Aorta (tissue), 5 donors: Measurements from ENCODE around the gene ASTN1. TPM values are rescaled to one million over a fixed set of nuclear protein-coding genes. Genes with fewer than 3 reads are reported as not detected.

Experiments used
- ATAC-seq: fragments of 200-7000 bp; cut with Tn5 transposase; one replicate; pipeline ENCODE4 v1.9.1; 2022; ENCODE audit warnings: moderate library complexity; ENCODE audit not compliant: low FRiP score
- DNase-seq, 2 donors: peaks; one replicate each; pipeline ENCODE4 v3.0.0-alpha.2; 2020
- H3K27ac ChIP-seq, 2 donors: one replicate each; pipeline ENCODE4 v1.5.1; 2013; ENCODE audit warnings: low read length in 2 of 2, mild to moderate bottlenecking in 2 of 2, moderate library complexity in 2 of 2, control low read depth in 1 of 2, inconsistent platforms in 1 of 2, low read depth in 1 of 2
- H3K27me3 ChIP-seq, 2 donors: one replicate each; pipeline ENCODE4 v1.6.1; 2013; ENCODE audit warnings: control low read depth in 1 of 2, low read length in 1 of 2, mild to moderate bottlenecking in 1 of 2, moderate library complexity in 1 of 2; ENCODE audit not compliant: insufficient read depth in 2 of 2, control insufficient read depth in 1 of 2
- H3K36me3 ChIP-seq, 2 donors: one replicate each; pipeline ENCODE4 v1.6.1; 2013; ENCODE audit warnings: control low read depth in 1 of 2, low read length in 1 of 2, mild to moderate bottlenecking in 1 of 2; ENCODE audit not compliant: insufficient read depth in 2 of 2, control insufficient read depth in 1 of 2
- H3K4me1 ChIP-seq, 2 donors: one replicate each; pipeline ENCODE4 v1.6.1; 2013; ENCODE audit warnings: low read length in 2 of 2, control low read depth in 1 of 2, mild to moderate bottlenecking in 1 of 2, moderate library complexity in 1 of 2; ENCODE audit not compliant: insufficient read depth in 2 of 2, control insufficient read depth in 1 of 2
- H3K4me3 ChIP-seq, 2 donors: one replicate each; pipeline ENCODE4 v1.5.1; 2013; ENCODE audit warnings: low read length in 2 of 2, control low read depth in 1 of 2, mild to moderate bottlenecking in 1 of 2
- H3K9me3 ChIP-seq: one replicate; pipeline ENCODE4 v1.6.1; 2013; ENCODE audit warnings: mild to moderate bottlenecking, low read length; ENCODE audit not compliant: control insufficient read depth
- WGBS, 2 donors: extraction: QIAGEN DNeasy Blood & Tissue Kit; methylation state at CpG; one replicate each; pipeline ENCODE4 v1.1.7; 2013; 5-methylcytosine and 5-hydroxymethylcytosine counted together
- intact Hi-C, 2 donors: fragments of 100-400 bp; cut with DNase I; formaldehyde crosslinking; loops; one replicate each; pipeline versions ENCODE4 v1.14.2 to v1.15.0; 2022
- polyA plus RNA-seq, 2 donors: library from polyadenylated mRNA; stranded (reverse); fragments of 200-250 nt; gene quantifications; one replicate each; pipeline ENCODE4 v1.2.3, GENCODE V29; 2013
- total RNA-seq, 2 donors: library from RNA; stranded (reverse); fragmentation: NEBNext Ultra II Directional; extraction: Animal tissue kit (Norgen Biotek cat#: 25700); gene quantifications; one replicate each; pipeline ENCODE4 v1.2.1, GENCODE V29; 2021
- donor health status: healthy with polysubstance abuse.
- donor health status: Bipolar disorder and iron deficiency.
- donor health status: DM: no; HTN: no; CAD: no.
- donor health status: DM: no; HTN: no; CAD: no.
- donor health status: DM: yes; HTN: yes; CAD: no.

ASTN1 gene
- total and polyA plus RNA-seq, 4 donors: 0.06 to 0.33 TPM; not detected in 2

GRCh38 chr1:176932114-176933104 is 232.1 kb downstream of the ASTN1 start:
- H3K4me1 ChIP-seq: peaks cover 3 to 10% of the 10 kb centered on the region in 2 donors
- ATAC-seq: no peak
- no peaks in the 10 kb centered on the region for H3K9me3 ChIP-seq
- no peak overlapping the region for H3K4me3 ChIP-seq
- no peaks in the 10 kb centered on the region for H3K27me3 ChIP-seq
- intact Hi-C loops: no loop called here
- DNase-seq: no peak
- H3K36me3 ChIP-seq: no peaks in the 10 kb centered on the region
- peak overlapping the region in 1 of 2 donors; percentile 82 for H3K27ac ChIP-seq
- WGBS, 2 donors: 21 to 22% methylated on average over 7 of the region's 7 CpGs

DNA sequence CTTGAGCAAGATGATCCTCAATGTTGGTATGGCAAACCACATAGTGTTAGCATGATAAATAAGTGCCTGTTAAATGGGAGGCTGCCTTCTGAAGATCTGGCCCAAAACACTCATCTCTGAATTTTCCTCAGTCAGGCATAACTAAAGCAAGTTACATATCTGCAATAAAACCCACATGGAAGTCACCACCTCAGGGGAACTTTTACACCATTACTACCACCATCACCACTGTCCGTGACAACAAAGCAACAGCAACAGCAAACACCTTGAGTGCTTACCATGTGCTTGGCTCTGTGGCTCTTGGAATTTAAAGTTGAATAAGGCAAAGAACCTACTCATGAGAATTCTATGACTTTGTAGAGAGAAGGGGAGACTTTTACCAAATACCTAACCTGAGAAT is 233.0 kb downstream of the ASTN1 start:
- Histone ChIP-seq H3K27me3 (no peaks in the 10 kb centered on the region), H3K9me3 (no peaks in the 10 kb centered on the region), H3K27ac (no peak overlapping the region), H3K4me1 (peaks cover 3 to 10% of the 10 kb centered on the region in 2 donors), H3K4me3 (no peak overlapping the region), H3K36me3 (no peaks in the 10 kb centered on the region)
- DNase-seq (no peak), ATAC-seq (no peak)
- intact Hi-C loops: no loop called here
- WGBS, 2 donors: 94 to 96% methylated on average over 1 of the region's 1 CpG

GRCh38 chr1:176926330-176927086 is 238.0 kb downstream of the ASTN1 start:
- Histone ChIP-seq H3K9me3 (no peaks in the 10 kb centered on the region), H3K4me1 (no peaks in the 10 kb centered on the region), H3K27ac (no peak overlapping the region), H3K27me3 (no peaks in the 10 kb centered on the region), H3K4me3 (no peak overlapping the region), H3K36me3 (no peaks in the 10 kb centered on the region)
- ATAC-seq: no peak
- WGBS, 2 donors: 82 to 83% methylated on average over 5 of the region's 5 CpGs
- intact Hi-C loops: no loop called here
- DNase-seq: no peak

GRCh38 chr1:176925223-176925622 is 239.3 kb downstream of the ASTN1 start:
- no peak overlapping the region for H3K27ac ChIP-seq
- no peaks in the 10 kb centered on the region for H3K4me1 ChIP-seq
- H3K27me3 ChIP-seq: no peaks in the 10 kb centered on the region
- no peaks in the 10 kb centered on the region for H3K9me3 ChIP-seq
- intact Hi-C loops: no loop called here
- H3K36me3 ChIP-seq: no peaks in the 10 kb centered on the region
- H3K4me3 ChIP-seq: no peak overlapping the region
- WGBS, 2 donors: 94 to 95% methylated on average over 5 of the region's 5 CpGs
- no peak for DNase-seq
- ATAC-seq: no peak

DNA sequence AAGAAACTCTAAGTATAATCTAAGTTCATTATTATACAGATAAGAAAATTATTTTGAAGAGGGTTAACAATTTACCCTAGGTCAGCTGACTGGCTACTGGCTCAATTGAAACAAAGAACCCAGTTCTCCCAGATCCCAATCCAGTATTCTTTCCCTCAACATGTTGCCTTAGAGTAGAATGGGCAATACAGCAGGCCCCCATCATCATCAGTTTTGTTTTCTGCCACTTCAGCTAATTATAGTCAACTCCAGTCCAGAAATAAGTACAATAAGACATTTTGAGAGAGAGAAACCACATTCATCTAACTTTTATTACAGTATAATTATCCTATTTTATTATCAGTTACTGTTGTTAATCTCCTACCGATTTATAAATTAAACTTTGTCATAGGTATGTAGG is 241.2 kb downstream of the ASTN1 start:
- no peak overlapping the region for H3K27ac ChIP-seq
- H3K4me1 ChIP-seq: no peaks in the 10 kb centered on the region
- intact Hi-C loops: no loop called here
- H3K36me3 ChIP-seq: no peaks in the 10 kb centered on the region
- H3K4me3 ChIP-seq: no peak overlapping the region
- no peaks in the 10 kb centered on the region for H3K9me3 ChIP-seq
- DNase-seq (no peak), ATAC-seq (no peak)
- 92 to 100% methylated on average over 1 of the region's 1 CpG for WGBS, 2 donors
- no peaks in the 10 kb centered on the region for H3K27me3 ChIP-seq

GRCh38 chr1:176919386-176920378 is 244.8 kb downstream of the ASTN1 start:
- intact Hi-C loops: no loop called here
- H3K4me3 ChIP-seq: no peak overlapping the region

GRCh38 chr1:176905648-176906047 is 258.9 kb downstream of the ASTN1 start:
- ATAC-seq (no peak), DNase-seq (no peak)
- intact Hi-C loops: no loop called here
- Histone ChIP-seq H3K4me3 (no peak overlapping the region), H3K27ac (no peak overlapping the region), H3K9me3 (peaks cover 1% of the 10 kb centered on the region), H3K4me1 (no peaks in the 10 kb centered on the region), H3K36me3 (no peaks in the 10 kb centered on the region), H3K27me3 (no peaks in the 10 kb centered on the region)
- WGBS, 2 donors: 94% methylated on average over 7 of the region's 7 CpGs

More at GRCh38 chr1:176919386-176920378, 244.8 kb downstream of the ASTN1 start:
- WGBS, 2 donors: 49 to 60% methylated on average over 8 of the region's 8 CpGs
- DNase-seq (no peak), ATAC-seq (no peak)
- Histone ChIP-seq H3K9me3 (no peaks in the 10 kb centered on the region), H3K27ac (no peak overlapping the region), H3K36me3 (no peaks in the 10 kb centered on the region), H3K27me3 (no peaks in the 10 kb centered on the region), H3K4me1 (no peaks in the 10 kb centered on the region)
